Measurements from ENCODE around the gene POLR2E.

The POLR2E gene

GRCh38 chr19:1094655-1094977, 559 bp downstream of the POLR2E start:
- DNase-seq (ENCODE audit: low spot score), result no peak

- DNase-seq (ENCODE audit: low spot score), result no peak
These were observed 1.2 kb downstream of the POLR2E start for GRCh38 chr19:1093811-1094553.

GRCh38 chr19:1093330-1093729, 1.8 kb downstream of the POLR2E start:
- no peak for DNase-seq (ENCODE audit: low spot score)

GRCh38 chr19:1091544-1092175, 3.5 kb downstream of the POLR2E start:
- DNase-seq (ENCODE audit: low spot score), result no peak

GRCh38 chr19:1090731-1091543, 4.2 kb downstream of the POLR2E start:
- DNase-seq (ENCODE audit: low spot score), result no peak

- no peak for DNase-seq (ENCODE audit: low spot score)
These were observed 5.3 kb downstream of the POLR2E start for GRCh38 chr19:1089891-1090290.

GRCh38 chr19:1089126-1089771, 5.9 kb downstream of the POLR2E start:
- DNase-seq (ENCODE audit: low spot score), result no peak

- DNase-seq (ENCODE audit: low spot score), result no peak
These were observed 6.7 kb downstream of the POLR2E start for GRCh38 chr19:1088416-1089010.

- DNase-seq (ENCODE audit: low spot score), result no peak
These were observed 7.3 kb downstream of the POLR2E start for GRCh38 chr19:1087813-1088415.

GRCh38 chr19:1086613-1087012, 8.6 kb downstream of the POLR2E start:
- DNase-seq (ENCODE audit: low spot score), result no peak

GRCh38 chr19:1085676-1086442, 9.3 kb downstream of the POLR2E start:
- no peak for DNase-seq (ENCODE audit: low spot score)

- DNase-seq (ENCODE audit: low spot score), result no peak
These were observed 10.0 kb downstream of the POLR2E start for GRCh38 chr19:1085053-1085658.

GRCh38 chr19:1084024-1084868, 10.9 kb downstream of the POLR2E start:
- no peak for DNase-seq (ENCODE audit: low spot score)

GRCh38 chr19:1082928-1083816, 12.0 kb downstream of the POLR2E start:
- no peak for DNase-seq (ENCODE audit: low spot score)

GRCh38 chr19:1082165-1082927, 12.8 kb downstream of the POLR2E start:
- peak; percentile 61 for DNase-seq (ENCODE audit: low spot score)

GRCh38 chr19:1081301-1082164, 13.6 kb downstream of the POLR2E start:
- no peak for DNase-seq (ENCODE audit: low spot score)

All from hematopoietic multipotent progenitor cell treated with erythropoietin and hydrocortisone succinate and interleukin-3 and kit ligand, for 17 days (in vitro differentiated cells).